Activated CD8-positive, alpha-beta T cell treated with anti-CD3 and anti-CD28 coated beads for 36 hours (primary cell): ENCODE measurements around the gene RBMS3. TPM values are rescaled to one million over a fixed set of nuclear protein-coding genes. Genes with fewer than 3 reads are reported as not detected.

Experiments used
- ATAC-seq: fragments of 200-7000 bp; cut with Tn5 transposase; one replicate; pipeline ENCODE4 v1.10.0; 2021; ENCODE audit warnings: mild to moderate bottlenecking, moderate library complexity
- CTCF ChIA-PET: fragments of 350-600 bp; sonication (Branson Sonifier 250); formaldehyde crosslinking; loops from one replicate; lab custom pipeline; 2021; ENCODE audit warnings: antibody characterized with exemption; lab: Charles Lee
- POLR2A ChIA-PET: fragments of 350-600 bp; sonication (Branson Sonifier 250); formaldehyde crosslinking; loops from one replicate; lab custom pipeline; 2021; ENCODE audit warnings: antibody characterized with exemption; lab: Charles Lee
- DNase-seq: peaks from one replicate; pipeline ENCODE4 v3.0.0-alpha.2; 2020
- H3K27ac Mint-ChIP-seq: one replicate; pipeline ENCODE4 v1.8.0; 2021; ENCODE audit warnings: mild to moderate bottlenecking, mixed read lengths
- H3K27me3 Mint-ChIP-seq: one replicate; pipeline ENCODE4 v1.8.0; 2021; ENCODE audit warnings: mixed read lengths
- H3K36me3 Mint-ChIP-seq: one replicate; pipeline ENCODE4 v1.8.0; 2021; ENCODE audit warnings: low read depth, mixed read lengths
- H3K4me1 Mint-ChIP-seq: one replicate; pipeline ENCODE4 v1.8.0; 2021; ENCODE audit warnings: low read depth, mixed read lengths
- H3K4me3 Mint-ChIP-seq: one replicate; pipeline ENCODE4 v1.8.0; 2021; ENCODE audit warnings: mild to moderate bottlenecking, moderate library complexity, mixed read lengths
- H3K9me3 Mint-ChIP-seq: one replicate; pipeline ENCODE4 v1.8.0; 2021; ENCODE audit warnings: mixed read lengths
- intact Hi-C: fragments of 100-400 bp; cut with micrococcal nuclease; formaldehyde crosslinking; loops from one replicate; pipeline ENCODE4 v1.10.0; 2022
- total RNA-seq, 2 experiments: library from RNA; stranded (reverse); gene quantifications; one replicate each; pipeline ENCODE4 v1.2.3, GENCODE V29; 2021
- TF ChIP-seq, protein P1 (sequence below): fragments of 200-600 bp; IDR thresholded peaks from one replicate; pipeline ENCODE4 v1.8.0; 2022; ENCODE audit warnings: antibody characterized with exemption, mild to moderate bottlenecking

Gene RBMS3
- total RNA-seq, 2 experiments from 2014 or later = 2.3 to 2.8 TPM

DNA sequence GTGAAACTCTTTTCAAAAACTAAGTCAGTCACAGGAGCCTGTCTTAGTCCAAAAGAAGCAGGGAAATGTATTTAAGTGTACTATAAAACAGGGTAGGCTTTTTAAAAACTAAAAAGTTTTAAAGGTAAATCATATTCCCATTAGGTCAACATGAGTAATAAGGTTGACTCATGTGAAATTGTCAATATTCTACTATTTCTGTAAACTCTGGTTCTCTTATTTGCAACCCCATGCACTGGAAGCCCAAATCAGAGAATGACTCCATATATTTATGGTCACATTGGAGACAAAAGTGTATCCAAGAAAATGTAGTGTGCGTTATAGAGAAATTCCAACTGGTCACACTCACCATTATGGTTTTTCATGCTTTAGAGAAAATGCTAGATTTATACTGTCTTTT, 725.2 kb downstream of the RBMS3 start:
- Mint-ChIP-seq H3K36me3 (no peaks in the 10 kb centered on the region), H3K27me3 (peaks cover 4% of the 10 kb centered on the region), H3K4me3 (no peak overlapping the region), H3K9me3 (no peaks in the 10 kb centered on the region), H3K27ac (no peak overlapping the region), H3K4me1 (peaks cover 8% of the 10 kb centered on the region)
- intact Hi-C loops = no loop called here
- DNase-seq (no peak), ATAC-seq (no peak)
- TF ChIP-seq, protein P1, sequence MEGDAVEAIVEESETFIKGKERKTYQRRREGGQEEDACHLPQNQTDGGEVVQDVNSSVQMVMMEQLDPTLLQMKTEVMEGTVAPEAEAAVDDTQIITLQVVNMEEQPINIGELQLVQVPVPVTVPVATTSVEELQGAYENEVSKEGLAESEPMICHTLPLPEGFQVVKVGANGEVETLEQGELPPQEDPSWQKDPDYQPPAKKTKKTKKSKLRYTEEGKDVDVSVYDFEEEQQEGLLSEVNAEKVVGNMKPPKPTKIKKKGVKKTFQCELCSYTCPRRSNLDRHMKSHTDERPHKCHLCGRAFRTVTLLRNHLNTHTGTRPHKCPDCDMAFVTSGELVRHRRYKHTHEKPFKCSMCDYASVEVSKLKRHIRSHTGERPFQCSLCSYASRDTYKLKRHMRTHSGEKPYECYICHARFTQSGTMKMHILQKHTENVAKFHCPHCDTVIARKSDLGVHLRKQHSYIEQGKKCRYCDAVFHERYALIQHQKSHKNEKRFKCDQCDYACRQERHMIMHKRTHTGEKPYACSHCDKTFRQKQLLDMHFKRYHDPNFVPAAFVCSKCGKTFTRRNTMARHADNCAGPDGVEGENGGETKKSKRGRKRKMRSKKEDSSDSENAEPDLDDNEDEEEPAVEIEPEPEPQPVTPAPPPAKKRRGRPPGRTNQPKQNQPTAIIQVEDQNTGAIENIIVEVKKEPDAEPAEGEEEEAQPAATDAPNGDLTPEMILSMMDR = no peak
- ChIA-PET CTCF (no interaction called here), POLR2A (no interaction called here)

DNA sequence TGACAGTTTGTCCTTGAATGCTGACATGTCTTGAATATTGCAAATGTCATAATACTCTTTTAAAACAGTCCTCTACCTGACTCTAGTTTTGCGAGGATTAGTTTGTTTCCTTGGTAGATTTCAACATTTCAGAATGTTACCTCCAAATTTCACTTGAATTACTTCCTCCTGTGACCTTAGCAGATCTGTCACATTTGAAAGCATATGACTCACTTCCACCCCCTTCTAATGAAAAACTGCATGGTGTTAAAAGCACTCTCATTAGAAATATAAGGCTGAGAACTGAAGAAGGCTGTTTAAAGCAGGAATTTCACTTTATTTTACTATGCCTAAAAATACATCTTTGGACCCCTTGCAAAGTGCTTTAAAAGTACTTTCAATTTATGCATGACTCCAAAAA, 726.8 kb downstream of the RBMS3 start:
- intact Hi-C loops = no loop called here
- DNase-seq (no peak), ATAC-seq (peak; percentile 64)
- Mint-ChIP-seq H3K27ac (no peak overlapping the region), H3K4me1 (peaks cover 12% of the 10 kb centered on the region), H3K36me3 (no peaks in the 10 kb centered on the region), H3K27me3 (peaks cover 7% of the 10 kb centered on the region), H3K4me3 (no peak overlapping the region), H3K9me3 (no peaks in the 10 kb centered on the region)
- TF ChIP-seq, protein P1 = no peak
- CTCF ChIA-PET = no interaction called here
- POLR2A ChIA-PET = no interaction called here

DNA sequence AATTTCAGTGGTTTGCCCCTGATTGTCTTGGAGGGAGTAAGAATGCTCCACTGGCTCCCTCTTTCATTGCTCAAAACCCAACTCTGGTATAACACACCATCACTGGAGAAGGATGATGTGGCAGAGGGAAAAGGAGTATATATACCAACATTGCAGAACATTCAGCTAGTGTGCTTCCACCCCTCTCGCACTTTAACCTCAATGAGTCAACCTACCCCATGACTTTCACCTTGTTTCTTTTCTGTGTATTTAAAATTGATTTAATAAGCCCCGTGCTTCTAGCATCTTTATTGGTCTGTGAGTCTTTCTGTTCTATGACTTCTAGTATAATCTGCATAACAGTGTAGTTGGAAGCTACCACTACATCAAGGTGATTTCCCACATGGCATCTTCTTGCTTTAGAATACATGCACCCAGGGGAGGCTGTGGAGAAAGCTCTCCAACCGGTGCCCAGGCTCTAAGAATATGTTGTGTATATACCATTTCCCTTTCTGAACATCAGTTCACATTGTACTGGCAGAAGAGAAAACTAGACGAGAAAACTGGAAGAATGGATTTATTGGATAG, 730.4 kb downstream of the RBMS3 start:
- Mint-ChIP-seq H3K36me3 (no peaks in the 10 kb centered on the region), H3K9me3 (no peaks in the 10 kb centered on the region), H3K4me1 (peaks cover 12% of the 10 kb centered on the region), H3K4me3 (no peak overlapping the region), H3K27me3 (peaks cover 9% of the 10 kb centered on the region), H3K27ac (no peak overlapping the region)
- ATAC-seq (peak; percentile 74), DNase-seq (peak; percentile 4)
- intact Hi-C loops = loop anchor here (10.0 kb wide), 2 partner anchors 183 to 743 kb away; no protein-coding TSS in a partner anchor
- TF ChIP-seq, protein P1 = no peak
- POLR2A ChIA-PET = no interaction called here
- CTCF ChIA-PET = interaction anchor here (0.7 to 2.7 kb wide), 9 partner anchors 9 to 740 kb away, joined by 3 to 34 read pairs (median 6); no protein-coding TSS in a partner anchor

DNA sequence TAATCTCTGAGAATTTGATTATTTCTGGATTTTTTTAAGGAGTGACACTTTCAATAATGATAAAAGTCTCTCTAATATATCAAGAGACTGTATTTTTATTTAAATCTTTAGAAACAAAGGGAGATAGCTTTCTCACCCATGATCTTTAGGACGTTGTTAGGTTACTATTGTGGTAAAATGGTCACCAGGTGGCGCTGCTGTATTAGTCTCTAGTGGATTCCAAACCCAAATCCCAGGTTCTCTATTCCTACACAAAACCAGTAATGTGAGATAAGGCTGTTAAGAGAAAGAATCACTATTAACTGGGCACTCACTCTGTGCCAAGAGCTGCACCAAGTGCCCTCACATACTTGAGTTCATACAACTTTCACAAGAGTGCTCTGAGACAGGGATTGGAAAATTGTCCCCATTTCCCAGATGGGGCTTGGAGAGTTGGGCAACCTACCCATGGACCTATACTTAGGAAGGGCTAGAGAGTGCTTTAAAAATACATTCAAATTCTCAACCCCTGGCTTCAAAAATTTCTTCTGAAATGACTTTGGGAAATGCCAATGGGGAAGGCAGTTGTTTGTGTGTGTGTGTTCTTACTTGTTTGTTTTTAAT, 732.2 kb downstream of the RBMS3 start:
- Mint-ChIP-seq H3K9me3 (no peaks in the 10 kb centered on the region), H3K36me3 (no peaks in the 10 kb centered on the region), H3K4me1 (peaks cover 6% of the 10 kb centered on the region), H3K27me3 (peaks cover 9% of the 10 kb centered on the region), H3K4me3 (no peak overlapping the region), H3K27ac (no peak overlapping the region)
- TF ChIP-seq, protein P1 = peak; percentile 78
- peak; percentile 74 for DNase-seq
- POLR2A ChIA-PET = no interaction called here
- CTCF ChIA-PET = interaction anchor here (0.7 to 2.7 kb wide), 28 partner anchors 8 to 1456 kb away, joined by 3 to 34 read pairs (median 3); no protein-coding TSS in a partner anchor
- no peak for ATAC-seq
- intact Hi-C loops = loop anchor here (10.0 kb wide), 2 partner anchors 182 to 742 kb away; no protein-coding TSS in a partner anchor

DNA sequence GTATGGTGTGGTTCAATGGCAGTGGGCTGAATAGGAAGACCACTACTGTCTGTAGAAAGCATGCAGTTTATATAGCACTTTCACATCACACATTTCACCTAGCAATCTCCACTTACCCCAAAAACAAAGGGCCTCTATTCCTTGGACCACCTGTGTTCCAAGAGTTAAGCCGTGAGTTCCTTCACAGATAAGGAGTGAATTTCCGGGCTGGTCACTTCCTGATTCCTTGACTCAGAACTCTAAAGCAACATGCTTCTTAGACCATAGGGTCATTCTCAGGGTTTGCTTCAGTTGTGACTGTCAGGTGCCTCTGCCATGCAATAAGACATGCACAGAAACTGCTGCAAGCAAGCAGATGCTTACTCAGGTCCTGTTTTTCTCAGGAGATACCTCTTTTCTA, 737.0 kb downstream of the RBMS3 start:
- intact Hi-C loops = loop anchor here (10.0 kb wide), 2 partner anchors 177 to 737 kb away; no protein-coding TSS in a partner anchor
- POLR2A ChIA-PET = no interaction called here
- no peak overlapping the region for H3K4me3 Mint-ChIP-seq

More for the DNA sequence above, 737.0 kb downstream of the RBMS3 start:
- H3K36me3 Mint-ChIP-seq = no peaks in the 10 kb centered on the region
- CTCF ChIA-PET = no interaction called here
- TF ChIP-seq, protein P1 = no peak
- no peaks in the 10 kb centered on the region for H3K9me3 Mint-ChIP-seq
- ATAC-seq = no peak
- no peaks in the 10 kb centered on the region for H3K4me1 Mint-ChIP-seq
- peaks cover 10% of the 10 kb centered on the region for H3K27me3 Mint-ChIP-seq
- no peak for DNase-seq
- H3K27ac Mint-ChIP-seq = no peak overlapping the region
